Esophagus (tissue), 2 donors: ENCODE data around the gene SERGEF. TPM values are rescaled to one million over a fixed set of nuclear protein-coding genes. Genes with fewer than 3 reads are reported as not detected.

ENCODE experiments used
- H3K27ac ChIP-seq, 2 donors: one replicate each; pipeline ENCODE4 v1.5.1; 2013; ENCODE audit warnings: low read depth in 2 of 2, mild to moderate bottlenecking in 2 of 2, inconsistent platforms in 1 of 2, low read length in 1 of 2, moderate library complexity in 1 of 2
- H3K27me3 ChIP-seq, 2 donors: one replicate each; pipeline ENCODE4 v1.6.1; 2013; ENCODE audit warnings: low read length in 2 of 2, control low read depth in 1 of 2, mild to moderate bottlenecking in 1 of 2; ENCODE audit not compliant: insufficient read depth in 2 of 2, control insufficient read depth in 1 of 2
- H3K36me3 ChIP-seq, 2 donors: one replicate each; pipeline ENCODE4 v1.6.1; 2013; ENCODE audit warnings: low read length in 1 of 2; ENCODE audit not compliant: control insufficient read depth in 2 of 2, insufficient read depth in 2 of 2
- H3K4me1 ChIP-seq, 2 donors: one replicate each; pipeline ENCODE4 v1.6.1; 2013; ENCODE audit warnings: low read length in 1 of 2; ENCODE audit not compliant: control insufficient read depth in 2 of 2, insufficient read depth in 2 of 2
- H3K4me3 ChIP-seq, 2 donors: one replicate each; pipeline ENCODE4 v1.5.1; 2013; ENCODE audit warnings: low read length in 2 of 2, mild to moderate bottlenecking in 2 of 2, low read depth in 1 of 2, moderate library complexity in 1 of 2
- H3K9me3 ChIP-seq, 2 donors: one replicate each; pipeline ENCODE4 v1.6.1; 2013; ENCODE audit warnings: mild to moderate bottlenecking in 2 of 2, low read depth in 1 of 2, low read length in 1 of 2, moderate library complexity in 1 of 2; ENCODE audit not compliant: control insufficient read depth in 2 of 2, insufficient read depth in 1 of 2
- WGBS, 2 donors: extraction: QIAGEN DNeasy Blood & Tissue Kit; methylation state at CpG; one replicate each; pipeline ENCODE4 v1.1.7; 2013; 5-methylcytosine and 5-hydroxymethylcytosine counted together
- polyA plus RNA-seq, 2 donors: library from polyadenylated mRNA; stranded (reverse); fragments of 200-250 nt; gene quantifications; one replicate each; pipeline ENCODE4 v1.2.3, GENCODE V29; 2013
- donor health status: healthy with polysubstance abuse.
- donor health status: Bipolar disorder and iron deficiency.

SERGEF gene
- polyA plus RNA-seq, 2 donors, result 17.2 to 39.3 TPM

GRCh38 chr11:17740649-17741235 is 272.1 kb downstream of the SERGEF start:
- Histone ChIP-seq H3K9me3 (peaks cover 2 to 5% of the 10 kb centered on the region in 2 donors), H3K27me3 (peaks cover 4 to 12% of the 10 kb centered on the region in 2 donors), H3K4me3 (no peak overlapping the region), H3K36me3 (no peaks in the 10 kb centered on the region), H3K4me1 (peaks cover 0 to 6% of the 10 kb centered on the region in 2 donors), H3K27ac (no peak overlapping the region)
- 70 to 73% methylated on average over 7 of the region's 7 CpGs for WGBS, 2 donors

GRCh38 chr11:17739945-17740338 is 272.9 kb downstream of the SERGEF start:
- Histone ChIP-seq H3K27ac (no peak overlapping the region), H3K9me3 (peaks cover 2 to 5% of the 10 kb centered on the region in 2 donors), H3K4me3 (no peak overlapping the region), H3K4me1 (peaks cover 2 to 9% of the 10 kb centered on the region in 2 donors), H3K27me3 (peaks cover 4 to 12% of the 10 kb centered on the region in 2 donors), H3K36me3 (no peaks in the 10 kb centered on the region)
- 65 to 68% methylated on average over 6 of the region's 6 CpGs for WGBS, 2 donors

GRCh38 chr11:17738151-17738973 is 274.5 kb downstream of the SERGEF start:
- no peak overlapping the region for H3K4me3 ChIP-seq
- 51 to 52% methylated on average over 10 of the region's 10 CpGs for WGBS, 2 donors
- peaks cover 2 to 5% of the 10 kb centered on the region in 2 donors for H3K9me3 ChIP-seq
- H3K4me1 ChIP-seq, result peaks cover 4 to 11% of the 10 kb centered on the region in 2 donors
- H3K27ac ChIP-seq, result no peak overlapping the region
- peaks cover 4 to 12% of the 10 kb centered on the region in 2 donors for H3K27me3 ChIP-seq
- H3K36me3 ChIP-seq, result no peaks in the 10 kb centered on the region

Other genes with a start within 250 kb of the SERGEF start
- under 1 TPM; 0.08 to 0.26 TPM for gene TPH1, start 33.2 kb upstream of the SERGEF start, polyA plus RNA-seq
- 1 to 10 TPM; 6.4 to 7.2 TPM for gene SAAL1, start 93.0 kb upstream of the SERGEF start, polyA plus RNA-seq
- under 1 TPM; 0.12 to 0.33 TPM for gene MRGPRX3, start 119.5 kb upstream of the SERGEF start, polyA plus RNA-seq
- not detected for gene MRGPRX4, start 159.8 kb upstream of the SERGEF start, polyA plus RNA-seq
- not detected for gene SAA4, start 223.8 kb upstream of the SERGEF start, polyA plus RNA-seq
- gene SAA2, start 235.6 kb upstream of the SERGEF start, polyA plus RNA-seq, result 1 to 10 TPM; 2.4 TPM